Measurements from ENCODE around the gene CD8B.

GRCh38 chr2:86789687-86790133 lies 72.0 kb downstream of the CD8B start:
- TF ChIP-seq CTCF (IDR thresholded peaks at IDR 0.05): no peak
- TF ChIP-seq POLR2A (IDR thresholded peaks at IDR 0.05): no peak

All from body of pancreas (tissue), 4 donors.